Heart right ventricle (tissue), 16 donors: ENCODE data around the gene PBX4. TPM values are rescaled to one million over a fixed set of nuclear protein-coding genes. Genes with fewer than 3 reads are reported as not detected.

ENCODE experiments used
- ATAC-seq, 8 donors: fragments of 200-7000 bp; cut with Tn5 transposase; one replicate each; pipeline ENCODE4 v1.9.1; 2020; ENCODE audit warnings: mild to moderate bottlenecking in 8 of 8, moderate library complexity in 8 of 8, moderate number of reproducible peaks in 1 of 8
- DNase-seq, 2 donors: peaks; one replicate each; pipeline ENCODE4 v3.0.0-alpha.2; 2020
- H3K27ac ChIP-seq, 10 donors: fragments of 200-600 bp; sonication (generic) in 2 of 10; one replicate each; pipeline versions ENCODE4 v1.5.0 to v1.8.0; 2020 to 2022; ENCODE audit warnings: mild to moderate bottlenecking in 3 of 10
- H3K27me3 ChIP-seq, 7 donors: fragments of 200-600 bp; one replicate each; pipeline ENCODE4 v1.8.0; 2021 to 2022; ENCODE audit warnings: mild to moderate bottlenecking in 2 of 7
- H3K36me3 ChIP-seq, 9 donors: fragments of 200-600 bp; sonication (generic) in 1 of 9; one replicate each; pipeline versions ENCODE4 v1.5.0 to v1.8.0; 2020 to 2022; ENCODE audit warnings: mild to moderate bottlenecking in 2 of 9
- H3K4me1 ChIP-seq, 9 donors: fragments of 200-600 bp; sonication (generic) in 1 of 9; one replicate each; pipeline versions ENCODE4 v1.5.0 to v1.8.0; 2020 to 2022; ENCODE audit warnings: mild to moderate bottlenecking in 4 of 9
- H3K4me3 ChIP-seq, 10 donors: fragments of 200-600 bp; sonication (generic) in 2 of 10; one replicate each; pipeline versions ENCODE4 v1.5.0 to v1.8.0; 2020 to 2022; ENCODE audit warnings: mild to moderate bottlenecking in 7 of 10, moderate library complexity in 2 of 10
- H3K9me3 ChIP-seq, 11 donors: fragments of 200-600 bp in 10 of 11; sonication (generic) in 2 of 11; one replicate each; pipeline versions ENCODE4 v1.5.0 to v1.8.0; 2013 to 2022; ENCODE audit warnings: mild to moderate bottlenecking in 2 of 11, control low read depth in 1 of 11, moderate library complexity in 1 of 11
- WGBS, 2 donors: extraction: QIAGEN DNeasy Blood & Tissue Kit; methylation state at CpG; one replicate each; pipeline ENCODE4 v1.1.7; 2013; ENCODE audit warnings: inconsistent platforms in 1 of 2; 5-methylcytosine and 5-hydroxymethylcytosine counted together
- intact Hi-C, 10 donors: fragments of 100-400 bp; cut with DNase I; formaldehyde crosslinking; loops; one replicate each; pipeline versions ENCODE4 v1.11.1 to v1.14.2; 2022
- polyA plus RNA-seq, 2 donors: library from polyadenylated mRNA; stranded (reverse); fragments of 200-250 nt; gene quantifications; one replicate each; pipeline ENCODE4 v1.2.3, GENCODE V29; 2013
- total RNA-seq, 10 donors: library from RNA; stranded (reverse); fragmentation: NEBNext Ultra II Directional in 3 of 10; extraction: Animal tissue kit (Norgen Biotek cat#: 25700) in 3 of 10; gene quantifications; one replicate each; pipeline versions ENCODE4 v1.2.1 to v1.2.4, GENCODE V29; 2021 to 2023
- TF ChIP-seq, protein P1 (sequence below), 9 donors: fragments of 200-600 bp; sonication (generic) in 2 of 9; IDR thresholded peaks; one replicate each; pipeline versions ENCODE4 v1.5.0 to v1.8.0; 2021 to 2022; ENCODE audit warnings: antibody characterized with exemption in 9 of 9, mild to moderate bottlenecking in 5 of 9, moderate library complexity in 1 of 9
- donor health status: Arrhythmogenic right ventricular cardiomyopathy.
- donor health status: ischemic (EF 13 %, LVEDD 7.1; RV severe dilation, severe dysfunction).
- donor health status: healthy with polysubstance abuse.
- donor health status: DM: no; HTN: yes; CAD: no.
- donor health status: DM: no; HTN: no; CAD: no.
- donor health status: ischemic (EF 25% LVEDD 6.9; RV normal size, moderate dysfunction).
- donor health status: ischemic (EF 25% LVEDD 5.7; RV mildly dilated, moderate dysfunction).
- donor health status: healthy.
- donor health status: DM: yes; HTN: yes; CAD: no.
- donor health status: Ischemic cardiomyopathy.
- donor health status: ischemic (EF 35%, LVEDD 5.7; RV mildly dilated, moderate dysfunction).
- donor health status: nonischemic (EF 11% LVEDD 7.7; RV severe dilation, severe dysfunction).
- donor health status: DM: yes; HTN: yes; CAD: no.
- donor health status: PGD.
- donor health status: ischemic (EF 29% LVEDD 5.4; RV normal size, mild dysfunction).
- donor health status: nonischemic (EF 23%, LVEDD 6.1; RV moderate dilation, normal function).

Gene PBX4
- total and polyA plus RNA-seq, 12 donors = 0.06 to 1.2 (median 0.36) TPM; not detected in 7

DNA sequence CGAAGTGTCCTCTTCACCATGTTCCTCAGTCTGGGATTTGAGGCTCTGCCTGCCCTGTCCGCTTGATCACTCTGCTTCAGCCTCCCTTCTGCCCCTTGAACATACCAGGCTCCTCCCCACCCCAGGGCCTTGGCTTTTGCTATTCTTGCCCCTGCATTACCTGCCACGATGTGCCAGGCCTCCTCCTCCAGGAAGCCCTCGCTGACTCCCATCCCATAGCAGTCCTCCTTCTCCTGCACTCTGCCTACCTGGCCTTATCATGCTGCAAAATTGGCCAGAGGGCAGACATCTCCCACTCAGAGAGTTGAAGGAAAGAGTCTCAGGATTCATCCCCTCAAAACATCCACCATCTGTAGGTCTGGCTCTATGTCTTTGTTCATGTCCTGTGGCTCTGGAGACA lies 87.6 kb downstream of the PBX4 start:
- 82 to 85% methylated on average over 4 of the region's 4 CpGs for WGBS, 2 donors
- H3K4me1 ChIP-seq = peaks cover 0 to 28% (median 7%) of the 10 kb centered on the region in 9 donors
- no peaks in the 10 kb centered on the region for H3K9me3 ChIP-seq
- TF ChIP-seq, protein P1, sequence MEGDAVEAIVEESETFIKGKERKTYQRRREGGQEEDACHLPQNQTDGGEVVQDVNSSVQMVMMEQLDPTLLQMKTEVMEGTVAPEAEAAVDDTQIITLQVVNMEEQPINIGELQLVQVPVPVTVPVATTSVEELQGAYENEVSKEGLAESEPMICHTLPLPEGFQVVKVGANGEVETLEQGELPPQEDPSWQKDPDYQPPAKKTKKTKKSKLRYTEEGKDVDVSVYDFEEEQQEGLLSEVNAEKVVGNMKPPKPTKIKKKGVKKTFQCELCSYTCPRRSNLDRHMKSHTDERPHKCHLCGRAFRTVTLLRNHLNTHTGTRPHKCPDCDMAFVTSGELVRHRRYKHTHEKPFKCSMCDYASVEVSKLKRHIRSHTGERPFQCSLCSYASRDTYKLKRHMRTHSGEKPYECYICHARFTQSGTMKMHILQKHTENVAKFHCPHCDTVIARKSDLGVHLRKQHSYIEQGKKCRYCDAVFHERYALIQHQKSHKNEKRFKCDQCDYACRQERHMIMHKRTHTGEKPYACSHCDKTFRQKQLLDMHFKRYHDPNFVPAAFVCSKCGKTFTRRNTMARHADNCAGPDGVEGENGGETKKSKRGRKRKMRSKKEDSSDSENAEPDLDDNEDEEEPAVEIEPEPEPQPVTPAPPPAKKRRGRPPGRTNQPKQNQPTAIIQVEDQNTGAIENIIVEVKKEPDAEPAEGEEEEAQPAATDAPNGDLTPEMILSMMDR (IDR thresholded peaks at IDR 0.05) = no peak
- no peak for DNase-seq
- ATAC-seq = no peak
- H3K27ac ChIP-seq = no peak overlapping the region
- H3K4me3 ChIP-seq = no peak overlapping the region
- H3K36me3 ChIP-seq = peaks cover 0 to 35% (median 0%) of the 10 kb centered on the region in 9 donors
- intact Hi-C loops = loop anchor here in 9 of 10 donors (2.0 to 10.0 kb wide), 6 partner anchors 111 to 434 kb away; partner anchors contain the start of gene GMIP (in 3 of the 9)
- H3K27me3 ChIP-seq = no peaks in the 10 kb centered on the region

DNA sequence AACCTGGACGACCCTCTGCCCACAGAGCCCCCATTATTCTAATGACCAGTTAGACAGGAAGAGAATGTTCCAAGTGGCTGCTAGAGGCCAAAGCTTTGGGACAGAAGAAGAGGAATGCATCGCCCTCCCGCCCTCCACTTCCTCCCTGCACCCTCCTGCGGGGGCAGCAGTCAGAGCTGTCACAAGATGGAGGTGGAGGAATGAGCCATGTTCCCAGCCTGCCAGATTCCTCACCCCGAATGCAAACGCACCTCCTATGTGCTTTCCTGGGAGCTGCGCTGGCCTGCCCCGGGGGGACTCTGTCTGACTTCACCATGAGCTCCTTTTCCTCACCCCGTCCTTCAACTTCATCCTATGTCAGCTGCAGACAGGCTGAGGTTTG lies 88.1 kb downstream of the PBX4 start:
- WGBS, 2 donors = 55 to 57% methylated on average over 9 of the region's 9 CpGs
- DNase-seq (no peak), ATAC-seq (no peak)
- H3K36me3 ChIP-seq = peaks cover 0 to 39% (median 0%) of the 10 kb centered on the region in 9 donors
- H3K27me3 ChIP-seq = no peaks in the 10 kb centered on the region
- intact Hi-C loops = loop anchor here in 9 of 10 donors (2.0 to 10.0 kb wide), 6 partner anchors 112 to 434 kb away; partner anchors contain the start of gene GMIP (in 3 of the 9)
- H3K27ac ChIP-seq = no peak overlapping the region
- no peak overlapping the region for H3K4me3 ChIP-seq
- TF ChIP-seq, protein P1 (IDR thresholded peaks at IDR 0.05) = no peak
- no peaks in the 10 kb centered on the region for H3K9me3 ChIP-seq
- H3K4me1 ChIP-seq = peaks cover 0 to 33% (median 9%) of the 10 kb centered on the region in 9 donors

DNA sequence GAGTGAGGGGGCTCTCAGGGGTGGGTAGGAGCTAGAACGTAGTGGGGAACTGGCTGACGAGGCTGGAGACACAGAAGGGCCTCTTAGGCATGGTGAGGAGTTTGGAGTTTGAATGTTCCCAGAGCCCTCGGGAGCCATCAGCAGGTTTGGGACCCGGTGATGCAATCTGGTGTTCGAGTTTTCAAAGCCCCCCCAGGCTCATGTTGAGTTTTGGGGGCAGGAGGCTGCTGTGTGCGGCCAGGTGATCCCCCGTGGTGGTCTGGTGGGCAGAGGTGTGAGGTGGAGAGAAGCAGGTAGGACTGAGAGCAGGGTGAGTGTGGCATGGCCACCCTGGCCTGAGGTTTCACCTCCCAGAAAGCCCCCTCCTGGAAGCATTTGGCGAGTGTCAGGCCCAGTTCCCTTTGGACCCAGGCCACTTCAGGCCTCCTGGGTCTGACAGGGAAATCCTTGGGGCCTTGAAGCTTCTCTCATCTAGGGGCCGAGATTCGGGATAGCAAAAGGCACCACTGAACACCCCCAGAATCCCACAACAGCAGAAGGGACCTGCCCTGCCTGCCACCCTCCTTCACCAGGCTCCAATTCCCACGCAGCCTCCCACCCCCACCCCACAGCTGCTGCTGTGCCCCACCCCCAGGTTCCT lies 88.6 kb downstream of the PBX4 start:
- Histone ChIP-seq H3K4me3 (no peak overlapping the region), H3K27me3 (no peaks in the 10 kb centered on the region), H3K9me3 (no peaks in the 10 kb centered on the region), H3K4me1 (peaks cover 1 to 38% (median 9%) of the 10 kb centered on the region in 9 donors), H3K36me3 (peaks cover 0 to 44% (median 0%) of the 10 kb centered on the region in 9 donors), H3K27ac (no peak overlapping the region)
- ATAC-seq (no peak), DNase-seq (no peak)
- 75 to 77% methylated on average over 11 of the region's 11 CpGs for WGBS, 2 donors
- TF ChIP-seq, protein P1 (IDR thresholded peaks at IDR 0.05) = no peak
- intact Hi-C loops = loop anchor here in 9 of 10 donors (2.0 to 10.0 kb wide), 6 partner anchors 112 to 435 kb away; partner anchors contain the start of gene GMIP (in 3 of the 9)

DNA sequence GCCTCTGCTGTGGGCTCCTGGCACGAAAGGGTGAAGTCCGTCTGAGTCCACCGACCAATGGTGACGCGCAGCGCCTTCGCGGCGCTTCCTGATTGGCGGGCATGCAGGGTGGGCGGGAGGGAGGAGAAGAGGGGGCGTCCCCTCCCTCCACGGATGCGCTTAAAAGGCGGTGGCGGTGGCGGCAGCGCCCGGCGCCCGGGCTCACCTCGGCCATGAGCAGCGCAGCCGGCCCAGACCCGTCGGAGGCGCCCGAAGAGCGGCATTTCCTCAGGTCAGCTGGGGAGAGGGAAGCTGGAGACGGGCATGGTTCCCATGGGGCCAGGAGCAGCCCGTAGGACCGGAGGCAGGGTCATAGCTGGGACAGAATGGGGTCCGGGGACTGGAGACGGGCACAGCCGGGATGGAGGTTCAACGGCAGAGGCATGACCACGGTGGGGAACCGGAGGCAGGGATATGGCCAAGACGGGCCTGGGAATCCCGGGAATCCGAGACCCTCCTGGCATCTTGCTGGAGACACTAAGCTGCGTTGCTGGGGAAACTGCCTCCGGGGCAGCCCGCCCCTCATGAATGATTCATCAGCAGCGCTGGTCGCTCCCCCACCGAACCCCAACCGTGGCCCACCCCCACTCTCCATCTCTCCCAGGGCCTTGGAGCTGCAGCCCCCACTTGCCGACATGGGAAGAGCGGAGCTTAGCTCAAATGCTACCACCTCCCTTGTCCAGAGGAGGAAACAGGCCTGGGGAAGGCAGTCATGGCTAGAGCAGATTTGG lies 89.6 kb downstream of the PBX4 start, which contains the start of gene YJEFN3:
Gene YJEFN3 (plus strand): TSS at position 191 of the 770 bp plus-strand sequence. CDS start 22 bp downstream, at position 213.
- no peak within 1 kb of the TSS for H3K27ac ChIP-seq
- peak in 1 of 2 donors; percentile 48 for DNase-seq
- peak; percentile 5 to 51 (median 30) for ATAC-seq
- H3K4me3 ChIP-seq = peak within 1 kb of the TSS in 3 of 10 donors; percentile 11 to 27 (median 26)
- H3K9me3 ChIP-seq = no peaks in the 10 kb centered on the region
- peaks cover 3 to 48% (median 9%) of the 10 kb centered on the region in 9 donors for H3K4me1 ChIP-seq
- H3K27me3 ChIP-seq = no peaks in the 10 kb centered on the region
- WGBS, 2 donors = 37 to 56% methylated on average over 48 to 50 of the region's 50 CpGs
- intact Hi-C loops = no loop called here
- H3K36me3 ChIP-seq = peaks cover 0 to 52% (median 0%) of the 10 kb centered on the region in 9 donors
- TF ChIP-seq, protein P1 (IDR thresholded peaks at IDR 0.05) = no peak
